Measurements from ENCODE around the gene RNU6-9. TPM values are rescaled to one million over a fixed set of nuclear protein-coding genes. Genes with fewer than 3 reads are reported as not detected.

Gene RNU6-9
- total and polyA plus RNA-seq, 2 of the 13 experiments (the other 11 are each of a cell fraction or from before 2014, with no cell fraction given), result under 0.01 TPM; not detected in 1

DNA sequence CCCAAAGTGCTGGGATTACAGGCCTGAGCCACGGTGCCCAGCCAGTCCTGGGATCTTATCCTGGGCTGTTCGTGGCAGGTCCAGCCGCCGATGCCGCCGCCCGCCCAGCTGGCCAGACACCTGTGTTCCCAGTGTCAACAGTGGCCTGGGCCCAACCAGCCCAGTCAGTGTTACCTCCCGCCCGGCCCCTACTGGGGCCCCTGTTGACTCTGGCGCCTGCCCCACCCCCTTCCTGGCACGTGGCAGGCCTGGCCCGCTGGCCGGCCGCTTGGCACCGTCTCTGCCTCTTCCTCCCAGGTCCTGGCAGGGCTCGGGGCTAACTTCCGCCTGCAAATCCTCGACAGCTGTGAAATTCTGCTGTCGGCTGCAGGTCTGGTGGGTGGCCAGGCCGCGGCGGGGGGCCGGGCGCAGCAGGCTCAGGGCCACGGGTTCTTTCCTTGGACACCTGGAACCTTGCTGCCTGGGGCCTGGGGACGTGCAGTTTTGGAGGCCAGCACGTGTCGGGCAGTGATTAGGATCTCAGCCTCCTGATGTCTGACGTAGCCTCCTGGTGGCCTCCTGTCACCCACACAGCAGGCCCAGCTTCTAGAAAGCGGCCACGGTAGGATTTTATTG is 41.7 kb downstream of the RNU6-9 start (continued):
- TF ChIP-seq, protein P1, sequence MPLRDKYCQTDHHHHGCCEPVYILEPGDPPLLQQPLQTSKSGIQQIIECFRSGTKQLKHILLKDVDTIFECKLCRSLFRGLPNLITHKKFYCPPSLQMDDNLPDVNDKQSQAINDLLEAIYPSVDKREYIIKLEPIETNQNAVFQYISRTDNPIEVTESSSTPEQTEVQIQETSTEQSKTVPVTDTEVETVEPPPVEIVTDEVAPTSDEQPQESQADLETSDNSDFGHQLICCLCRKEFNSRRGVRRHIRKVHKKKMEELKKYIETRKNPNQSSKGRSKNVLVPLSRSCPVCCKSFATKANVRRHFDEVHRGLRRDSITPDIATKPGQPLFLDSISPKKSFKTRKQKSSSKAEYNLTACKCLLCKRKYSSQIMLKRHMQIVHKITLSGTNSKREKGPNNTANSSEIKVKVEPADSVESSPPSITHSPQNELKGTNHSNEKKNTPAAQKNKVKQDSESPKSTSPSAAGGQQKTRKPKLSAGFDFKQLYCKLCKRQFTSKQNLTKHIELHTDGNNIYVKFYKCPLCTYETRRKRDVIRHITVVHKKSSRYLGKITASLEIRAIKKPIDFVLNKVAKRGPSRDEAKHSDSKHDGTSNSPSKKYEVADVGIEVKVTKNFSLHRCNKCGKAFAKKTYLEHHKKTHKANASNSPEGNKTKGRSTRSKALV (CRISPR knock-in tag; IDR thresholded peaks at IDR 0.05), result peak; percentile 82; the same call in 1 of the 2 replicates
- TF ChIP-seq SOX13 (IDR thresholded peaks at IDR 0.05) (no peak; the same call in 1 of the 2 replicates), SOX13 (CRISPR knock-in tag; conservative IDR thresholded peaks at IDR 0.05 in 1 of 2, IDR thresholded peaks at IDR 0.05 in 1 of 2) (peak in 1 of 2 experiments; percentile 85; a peak in 2 of 4 replicates), ZNF34 (CRISPR knock-in tag; IDR thresholded peaks at IDR 0.05; ENCODE audit: borderline replicate concordance) (0 out of 2 replicates have a peak, but pooled peaks have one; percentile 80), ZSCAN22 (CRISPR knock-in tag; IDR thresholded peaks at IDR 0.05) (peak; percentile 79; the same call in 1 of the 2 replicates), ZNF572 (CRISPR knock-in tag; IDR thresholded peaks at IDR 0.05) (no peak; the same call in 1 of the 2 replicates), MEIS2 (CRISPR knock-in tag; IDR thresholded peaks at IDR 0.05) (peak; percentile 94), SIX1 (CRISPR knock-in tag; IDR thresholded peaks at IDR 0.05; ENCODE audit: borderline replicate concordance) (peak; percentile 37; the same call in 1 of the 2 replicates), SETDB1 (CRISPR knock-in tag; IDR thresholded peaks at IDR 0.05; ENCODE audit: borderline replicate concordance) (no peak), TBL1XR1 (IDR thresholded peaks at IDR 0.05; ENCODE audit: borderline replicate concordance, low read length, partially characterized antibody) (peak; percentile 28), ZNF543 (CRISPR knock-in tag; IDR thresholded peaks at IDR 0.05) (peak; percentile 60; the same call in 1 of the 2 replicates), FOSL1 (CRISPR knock-in tag; IDR thresholded peaks at IDR 0.05; ENCODE audit: borderline replicate concordance) (no peak), SP140L (CRISPR knock-in tag; IDR thresholded peaks at IDR 0.05; ENCODE audit: borderline replicate concordance) (no peak), SALL2 (CRISPR knock-in tag; IDR thresholded peaks at IDR 0.05) (peak; percentile 78), POLR2A (IDR thresholded peaks at IDR 0.05; ENCODE audit: insufficient read depth in 1 of 2, low read depth in 2 of 2, low read length in 2 of 2) (peak in 1 of 2 experiments; percentile 15; a peak in 2 of 4 replicates), ZSCAN12 (CRISPR knock-in tag; IDR thresholded peaks at IDR 0.05) (peak; percentile 78; the same call in 1 of the 2 replicates), SMAD1 (CRISPR knock-in tag; IDR thresholded peaks at IDR 0.05; ENCODE audit: borderline replicate concordance, low read depth) (no peak)
- TF ChIP-seq, protein P2, sequence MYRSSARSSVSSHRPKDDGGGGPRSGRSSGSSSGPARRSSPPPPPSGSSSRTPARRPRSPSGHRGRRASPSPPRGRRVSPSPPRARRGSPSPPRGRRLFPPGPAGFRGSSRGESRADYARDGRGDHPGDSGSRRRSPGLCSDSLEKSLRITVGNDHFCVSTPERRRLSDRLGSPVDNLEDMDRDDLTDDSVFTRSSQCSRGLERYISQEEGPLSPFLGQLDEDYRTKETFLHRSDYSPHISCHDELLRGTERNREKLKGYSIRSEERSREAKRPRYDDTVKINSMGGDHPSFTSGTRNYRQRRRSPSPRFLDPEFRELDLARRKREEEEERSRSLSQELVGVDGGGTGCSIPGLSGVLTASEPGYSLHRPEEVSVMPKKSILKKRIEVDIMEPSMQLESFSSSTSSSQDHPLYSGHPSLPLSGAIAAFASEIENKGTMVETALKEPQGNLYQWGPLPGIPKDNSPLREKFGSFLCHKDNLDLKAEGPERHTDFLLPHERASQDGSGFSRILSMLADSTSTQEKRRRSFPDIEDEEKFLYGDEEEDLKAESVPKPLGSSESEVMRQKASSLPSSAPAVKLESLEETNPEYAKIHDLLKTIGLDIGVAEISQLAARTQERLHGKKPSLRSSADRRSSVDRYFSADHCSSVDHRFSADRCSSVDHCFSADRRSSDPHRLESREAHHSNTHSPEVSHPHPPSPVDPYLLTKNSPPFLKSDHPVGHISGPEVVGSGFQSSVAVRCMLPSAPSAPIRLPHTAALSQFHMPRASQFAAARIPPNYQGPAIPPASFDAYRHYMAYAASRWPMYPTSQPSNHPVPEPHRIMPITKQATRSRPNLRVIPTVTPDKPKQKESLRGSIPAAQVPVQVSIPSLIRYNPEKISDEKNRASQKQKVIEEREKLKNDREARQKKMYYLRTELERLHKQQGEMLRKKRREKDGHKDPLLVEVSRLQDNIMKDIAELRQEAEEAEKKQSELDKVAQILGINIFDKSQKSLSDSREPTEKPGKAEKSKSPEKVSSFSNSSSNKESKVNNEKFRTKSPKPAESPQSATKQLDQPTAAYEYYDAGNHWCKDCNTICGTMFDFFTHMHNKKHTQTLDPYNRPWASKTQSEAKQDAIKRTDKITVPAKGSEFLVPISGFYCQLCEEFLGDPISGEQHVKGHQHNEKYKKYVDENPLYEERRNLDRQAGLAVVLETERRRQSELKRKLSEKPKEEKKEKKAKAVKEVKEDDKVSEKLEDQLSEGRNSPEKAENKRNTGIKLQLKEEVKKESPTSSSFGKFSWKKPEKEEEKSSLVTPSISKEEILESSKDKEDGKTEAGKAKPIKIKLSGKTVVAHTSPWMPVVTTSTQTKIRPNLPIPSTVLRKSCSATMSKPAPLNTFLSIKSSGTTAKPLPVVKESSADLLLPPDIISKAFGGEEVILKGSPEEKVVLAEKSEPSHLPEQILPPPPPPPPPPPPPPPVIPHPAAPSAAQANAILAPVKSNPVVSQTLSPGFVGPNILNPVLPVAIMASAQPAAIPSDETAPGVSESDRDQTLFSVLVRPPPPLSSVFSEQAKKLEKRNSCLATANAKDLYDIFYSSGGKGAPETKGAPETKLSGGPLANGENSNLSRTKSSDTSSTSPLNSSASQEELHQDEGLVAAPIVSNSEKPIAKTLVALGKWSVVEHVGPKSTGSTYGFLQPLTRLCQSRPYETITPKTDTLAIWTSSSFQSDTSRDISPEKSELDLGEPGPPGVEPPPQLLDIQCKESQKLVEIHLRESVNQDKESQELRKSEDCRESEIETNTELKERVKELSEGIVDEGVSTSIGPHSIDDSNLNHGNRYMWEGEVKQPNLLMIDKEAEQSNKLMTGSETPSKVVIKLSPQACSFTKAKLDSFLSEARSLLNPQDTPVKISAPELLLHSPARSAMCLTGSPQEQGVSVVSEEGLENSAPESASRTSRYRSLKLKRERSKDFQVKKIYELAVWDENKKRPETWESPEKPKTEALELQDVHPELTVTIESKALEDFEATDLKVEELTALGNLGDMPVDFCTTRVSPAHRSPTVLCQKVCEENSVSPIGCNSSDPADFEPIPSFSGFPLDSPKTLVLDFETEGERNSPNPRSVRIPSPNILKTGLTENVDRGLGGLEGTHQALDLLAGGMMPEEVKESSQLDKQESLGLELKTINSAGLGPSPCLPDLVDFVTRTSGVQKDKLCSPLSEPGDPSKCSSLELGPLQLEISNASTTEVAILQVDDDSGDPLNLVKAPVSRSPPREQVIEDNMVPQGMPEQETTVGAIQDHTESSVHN (CRISPR knock-in tag; IDR thresholded peaks at IDR 0.05), result peak; percentile 71; the same call in 1 of the 2 replicates
- TF ChIP-seq, protein P3, sequence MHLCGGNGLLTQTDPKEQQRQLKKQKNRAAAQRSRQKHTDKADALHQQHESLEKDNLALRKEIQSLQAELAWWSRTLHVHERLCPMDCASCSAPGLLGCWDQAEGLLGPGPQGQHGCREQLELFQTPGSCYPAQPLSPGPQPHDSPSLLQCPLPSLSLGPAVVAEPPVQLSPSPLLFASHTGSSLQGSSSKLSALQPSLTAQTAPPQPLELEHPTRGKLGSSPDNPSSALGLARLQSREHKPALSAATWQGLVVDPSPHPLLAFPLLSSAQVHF (CRISPR knock-in tag; IDR thresholded peaks at IDR 0.05), result no peak

Measured in HepG2 (cell line).